SH-SY5Y (cell line): Measurements from ENCODE around the gene CHD6.

ENCODE experiments used
- GATA2 ChIP-seq: IDR thresholded peaks from 2 replicates; pipeline ENCODE4 v1.6.1; 2011; ENCODE audit warnings: mild to moderate bottlenecking, low read depth, low read length
- GATA3 ChIP-seq: IDR thresholded peaks from 2 replicates; pipeline ENCODE4 v1.6.1; 2011; ENCODE audit warnings: low read depth, mild to moderate bottlenecking, low read length, moderate library complexity

CHD6 gene

DNA sequence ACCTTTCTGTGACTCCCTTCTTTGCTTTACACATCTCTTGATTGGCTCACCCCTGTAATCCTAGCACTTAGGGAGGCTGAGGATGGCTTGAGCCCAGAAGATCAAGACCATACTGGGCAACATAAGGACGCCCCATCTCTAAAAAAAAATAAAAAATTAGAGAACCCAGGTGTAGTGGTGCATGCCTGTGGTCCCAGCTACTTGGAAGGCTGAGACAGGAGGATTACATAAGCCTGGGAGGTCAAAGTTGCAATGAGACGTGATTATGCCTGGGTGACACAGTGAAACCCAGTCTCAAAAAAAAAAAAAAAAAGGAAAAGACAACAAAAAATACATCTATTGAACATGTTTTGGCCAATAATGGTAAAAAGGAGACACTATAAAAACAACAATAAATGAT, 37.8 kb downstream of the CHD6 start:
- no peak for TF ChIP-seq GATA2
- no peak for TF ChIP-seq GATA3

DNA sequence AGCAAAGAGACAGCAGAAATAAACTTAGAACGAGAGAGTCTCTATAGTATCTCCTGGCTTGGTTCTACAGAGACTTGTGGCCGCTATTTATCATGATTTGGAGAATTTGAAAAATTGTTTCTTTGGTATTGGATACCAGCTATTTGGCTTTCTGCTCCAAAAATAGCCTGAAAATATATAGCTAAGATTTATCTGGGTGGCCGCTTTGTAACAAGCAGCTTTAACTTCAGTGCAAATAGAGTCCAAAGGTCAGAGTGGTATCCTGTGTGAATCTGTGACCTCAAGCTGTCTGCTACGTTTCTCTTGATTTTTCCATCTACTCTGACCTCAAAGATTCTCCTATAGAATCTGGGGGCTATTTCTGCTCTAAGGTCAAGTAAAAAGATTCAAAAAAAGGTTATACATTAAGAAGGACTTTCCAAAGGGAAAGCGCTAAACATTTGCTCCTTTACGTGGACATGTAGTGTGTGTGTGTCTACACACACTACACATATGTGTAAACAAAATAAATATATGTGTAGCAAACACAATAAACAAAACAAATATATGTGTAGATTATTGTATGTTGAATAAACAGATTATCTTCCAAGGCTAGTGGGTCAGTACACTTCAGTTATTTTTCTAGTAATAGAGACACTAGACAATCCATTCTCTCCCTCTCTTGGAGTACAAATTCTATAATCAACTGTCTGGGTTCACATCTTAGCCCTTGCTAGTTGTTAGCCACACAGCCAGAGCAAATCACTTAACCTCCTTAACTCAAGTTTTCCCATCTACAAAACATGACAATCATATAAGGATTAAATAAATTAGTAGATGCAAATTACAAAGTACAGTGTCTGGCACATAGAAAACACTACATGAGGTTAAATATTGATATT, 40.8 kb downstream of the CHD6 start:
- TF ChIP-seq GATA3 (no peak), GATA2 (no peak)

DNA sequence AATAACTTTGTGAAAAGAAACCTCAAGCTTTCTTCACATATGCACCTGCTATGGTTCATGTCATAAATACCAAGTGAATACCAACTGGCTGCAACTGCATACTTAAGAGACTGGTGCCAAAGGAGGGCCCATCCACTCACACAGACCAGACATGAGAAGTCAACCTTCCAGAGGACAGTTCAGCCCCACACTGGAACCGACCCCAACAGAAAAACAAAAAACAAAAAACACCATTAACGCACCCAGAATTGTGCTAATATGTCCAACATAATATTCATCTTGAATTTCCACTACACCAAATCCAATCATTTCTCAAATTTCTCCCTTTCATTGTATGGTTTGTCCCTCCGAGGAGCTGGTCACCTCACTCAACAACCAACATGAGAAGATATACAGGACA, 42.8 kb downstream of the CHD6 start:
- TF ChIP-seq GATA3 (no peak), GATA2 (no peak)

DNA sequence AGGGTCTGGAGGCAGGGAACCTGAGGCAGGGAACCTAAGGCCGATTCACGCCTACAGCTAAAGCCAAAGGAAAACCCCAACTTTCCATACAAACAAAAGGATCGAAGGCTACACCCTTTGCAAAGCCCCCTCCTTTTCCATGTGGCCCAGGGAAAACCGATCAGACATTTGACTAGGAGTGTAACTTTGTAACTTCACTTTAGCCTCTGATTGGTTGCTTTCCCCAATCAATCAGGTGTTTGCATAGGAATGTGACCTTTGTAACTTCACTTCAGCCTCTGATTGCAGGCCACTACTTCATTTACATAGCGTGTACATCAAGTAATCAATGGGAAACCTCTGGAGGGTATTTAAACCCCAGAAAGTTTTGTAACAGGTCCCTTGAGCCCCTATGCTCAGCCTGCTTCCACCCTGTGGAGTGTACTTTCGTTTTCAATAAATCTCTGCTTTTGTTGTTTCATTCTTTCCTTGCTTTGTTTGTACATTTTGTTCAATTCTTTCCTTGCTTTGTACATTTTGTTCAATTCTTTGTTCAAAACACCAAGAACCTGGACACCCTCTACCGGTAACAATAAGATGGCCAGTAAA, 43.3 kb downstream of the CHD6 start:
- TF ChIP-seq GATA3 (no peak), GATA2 (no peak)

DNA sequence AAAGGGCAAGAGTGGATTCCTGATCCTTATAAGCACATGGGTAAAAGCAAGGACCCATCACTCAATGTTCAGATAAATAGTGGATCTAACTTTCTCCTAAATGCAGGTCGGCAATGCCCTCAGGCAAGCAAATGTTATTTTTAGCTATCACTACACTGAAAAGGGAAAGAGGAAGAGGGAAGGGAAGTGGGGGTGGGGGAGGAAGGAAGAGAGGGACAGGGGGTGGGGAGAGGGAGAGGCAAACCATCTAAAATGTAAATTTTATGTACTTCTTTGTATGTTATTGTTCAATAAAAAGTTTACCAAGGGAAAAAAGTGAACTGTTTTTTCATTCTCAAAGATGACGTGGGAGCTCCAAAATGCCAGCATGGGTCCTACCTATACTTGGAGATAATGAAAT, 44.2 kb downstream of the CHD6 start:
- TF ChIP-seq GATA2 = no peak
- no peak for TF ChIP-seq GATA3

DNA sequence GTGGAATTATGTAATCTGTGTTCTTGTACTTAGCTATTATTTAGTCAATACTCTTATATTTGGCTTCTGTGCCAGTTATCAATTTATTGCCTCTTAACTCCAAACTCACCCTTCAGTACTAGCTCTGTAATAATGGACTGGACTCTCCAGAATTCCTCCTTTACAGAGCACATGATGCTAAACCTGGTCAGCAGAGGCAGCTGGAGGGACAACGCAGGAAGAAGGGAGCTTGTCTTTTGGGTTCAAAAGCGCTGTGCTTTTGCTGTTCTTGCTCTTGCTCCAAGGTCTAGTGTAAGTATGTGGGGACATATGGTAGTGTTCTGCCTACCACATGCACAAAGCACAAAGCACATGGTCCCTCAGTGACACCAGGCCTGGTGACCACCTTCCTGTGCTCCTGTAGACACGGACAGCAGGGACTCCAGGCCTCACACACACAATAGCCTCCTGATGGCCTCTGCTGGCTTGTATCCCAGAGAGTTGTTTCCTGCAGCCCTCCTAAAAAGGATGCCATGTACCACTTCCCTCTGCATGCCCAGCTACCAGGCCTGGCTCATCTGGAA, 46.1 kb downstream of the CHD6 start:
- TF ChIP-seq GATA2 = no peak
- no peak for TF ChIP-seq GATA3

DNA sequence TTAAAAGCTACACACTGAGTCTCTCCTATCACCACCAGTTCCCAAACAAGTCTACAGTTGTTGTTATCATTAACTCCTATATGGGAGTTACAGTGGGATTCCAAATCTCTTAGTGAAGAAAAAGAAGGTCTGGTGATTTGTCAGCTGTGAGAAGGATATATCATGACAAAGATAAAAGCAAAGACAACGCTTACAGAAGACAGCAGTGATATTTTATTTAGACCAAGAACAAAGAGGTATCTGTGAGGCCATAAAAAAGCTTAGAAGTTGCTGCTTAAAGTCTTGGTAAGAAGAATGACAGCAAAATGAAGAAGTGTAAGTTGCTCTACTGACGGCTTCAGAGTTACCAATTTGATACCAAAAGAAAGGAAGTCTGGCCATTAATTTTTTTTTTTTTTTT, 47.2 kb downstream of the CHD6 start:
- TF ChIP-seq GATA2 = no peak
- no peak for TF ChIP-seq GATA3

DNA sequence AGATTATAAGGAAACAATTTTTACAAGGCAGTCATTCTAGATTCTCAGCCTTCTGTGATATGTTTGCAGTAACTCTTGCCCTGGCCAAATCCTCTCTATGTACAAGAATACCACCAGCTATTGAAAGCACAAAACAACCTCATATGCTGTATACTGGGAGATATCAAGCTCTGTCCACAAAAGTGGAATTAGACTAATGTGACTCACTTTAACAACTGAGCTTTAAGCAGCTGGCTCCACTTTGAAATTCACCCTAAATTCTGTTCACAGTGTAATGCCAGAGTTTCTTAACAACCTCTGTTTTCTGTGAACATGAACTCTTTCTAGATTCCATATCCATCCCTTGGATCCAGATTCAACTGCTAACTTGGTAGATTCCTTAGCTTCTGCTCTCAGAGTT, 47.6 kb downstream of the CHD6 start:
- no peak for TF ChIP-seq GATA2
- no peak for TF ChIP-seq GATA3

DNA sequence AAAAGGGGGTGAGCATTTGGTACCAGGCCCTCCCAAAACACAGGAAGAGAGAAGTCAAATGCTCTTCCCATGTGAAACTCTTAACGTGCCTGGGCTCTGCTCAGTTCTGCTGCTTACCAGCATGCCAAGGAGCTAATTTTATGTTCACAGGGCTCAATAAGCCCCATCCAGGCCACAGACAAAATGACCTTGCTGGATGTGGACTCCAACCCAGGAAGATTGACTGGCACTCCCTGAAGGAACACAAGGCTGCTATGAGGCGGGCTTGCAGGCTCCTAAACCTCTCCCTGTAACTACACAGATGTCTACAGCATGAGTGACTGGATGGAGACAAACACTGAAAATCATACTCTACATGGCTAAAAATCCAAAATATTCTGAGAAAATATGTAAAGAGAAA, 50.6 kb downstream of the CHD6 start:
- TF ChIP-seq GATA3 (no peak), GATA2 (no peak)

DNA sequence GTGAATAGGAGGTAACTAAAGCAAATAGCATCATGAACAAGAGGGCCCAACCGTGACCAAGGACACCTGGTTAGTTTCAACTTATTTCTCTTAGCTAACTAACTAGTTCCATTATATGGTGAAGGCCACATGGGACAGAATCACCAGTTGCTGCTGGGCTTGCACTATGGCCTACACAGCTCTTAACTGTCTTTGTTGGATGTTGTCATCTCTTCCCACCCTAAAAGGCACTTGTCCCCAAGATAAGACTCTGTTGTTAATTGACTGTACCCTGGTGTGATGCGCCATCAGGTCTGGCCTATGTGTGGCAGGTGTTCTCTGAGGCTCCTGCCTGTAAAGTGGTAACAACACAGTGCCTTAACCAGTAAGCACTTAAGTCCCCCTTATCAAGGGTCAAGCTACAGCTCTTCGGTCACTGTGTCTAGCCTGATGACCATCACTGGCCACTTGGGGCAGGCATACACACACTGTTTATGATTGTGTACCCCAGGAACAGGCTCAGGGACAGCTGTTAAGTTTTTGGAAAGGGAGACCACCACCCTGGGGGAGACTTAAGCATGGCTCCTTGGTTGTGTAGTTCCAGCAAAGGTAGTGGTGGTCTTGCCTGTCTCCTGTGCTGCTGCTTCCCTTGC, 51.2 kb downstream of the CHD6 start:
- TF ChIP-seq GATA3 = no peak
- no peak for TF ChIP-seq GATA2

DNA sequence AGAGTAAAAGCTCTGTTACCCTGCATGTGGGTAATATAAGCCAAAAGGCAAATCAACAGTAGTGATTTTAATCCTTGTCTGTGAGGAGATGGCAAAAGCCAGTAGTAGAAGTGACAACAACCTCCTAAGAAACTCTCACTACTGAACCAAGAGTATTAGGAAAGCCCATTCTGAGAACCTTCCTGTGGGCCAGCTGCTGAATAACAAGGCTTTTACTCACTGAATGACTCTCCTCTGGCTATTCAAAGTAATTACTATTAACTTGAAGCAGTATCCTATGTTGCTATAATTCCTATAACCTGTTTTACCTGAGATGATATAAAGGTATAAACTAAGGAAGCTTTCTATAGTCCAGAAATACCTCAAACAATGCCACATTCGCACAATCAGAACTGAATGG, 55.1 kb downstream of the CHD6 start:
- no peak for TF ChIP-seq GATA2
- no peak for TF ChIP-seq GATA3

DNA sequence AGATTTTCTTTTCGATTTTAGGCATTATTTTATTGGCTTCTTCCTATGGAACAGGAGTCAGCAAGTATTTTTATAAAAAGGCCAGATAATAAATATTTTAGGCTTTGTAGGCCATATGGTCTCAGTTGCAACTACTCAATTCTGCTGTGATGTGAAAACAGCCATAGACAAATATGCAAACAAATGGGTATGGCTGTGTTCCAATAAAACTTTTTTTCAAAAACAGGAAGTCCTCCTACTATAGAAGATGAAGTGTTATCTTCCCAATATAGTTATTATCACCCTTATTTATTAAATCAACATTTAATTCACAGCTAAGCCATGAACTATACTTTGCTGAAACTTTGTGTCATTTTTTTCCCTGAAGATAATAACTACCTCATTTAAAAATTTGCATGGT, 57.2 kb downstream of the CHD6 start:
- no peak for TF ChIP-seq GATA3
- TF ChIP-seq GATA2 = no peak

DNA sequence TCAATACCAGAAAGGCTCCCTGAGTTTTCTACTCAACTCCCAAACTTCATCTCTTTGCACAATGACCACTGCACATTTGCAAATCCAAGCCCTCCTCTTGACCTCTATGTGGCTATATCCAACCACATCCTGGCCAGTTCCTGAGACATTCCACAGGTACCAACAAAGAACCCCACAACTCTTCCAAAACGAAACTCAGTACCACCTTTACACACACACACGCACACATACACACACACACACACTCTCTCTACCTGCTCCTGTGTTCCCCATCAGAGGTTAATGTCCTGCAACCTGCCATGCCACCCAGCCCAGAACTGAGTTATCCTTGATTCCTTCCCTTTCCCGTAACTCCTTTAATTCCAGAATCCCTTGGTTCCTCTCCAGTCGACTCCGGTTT, 58.5 kb downstream of the CHD6 start:
- no peak for TF ChIP-seq GATA3
- no peak for TF ChIP-seq GATA2

DNA sequence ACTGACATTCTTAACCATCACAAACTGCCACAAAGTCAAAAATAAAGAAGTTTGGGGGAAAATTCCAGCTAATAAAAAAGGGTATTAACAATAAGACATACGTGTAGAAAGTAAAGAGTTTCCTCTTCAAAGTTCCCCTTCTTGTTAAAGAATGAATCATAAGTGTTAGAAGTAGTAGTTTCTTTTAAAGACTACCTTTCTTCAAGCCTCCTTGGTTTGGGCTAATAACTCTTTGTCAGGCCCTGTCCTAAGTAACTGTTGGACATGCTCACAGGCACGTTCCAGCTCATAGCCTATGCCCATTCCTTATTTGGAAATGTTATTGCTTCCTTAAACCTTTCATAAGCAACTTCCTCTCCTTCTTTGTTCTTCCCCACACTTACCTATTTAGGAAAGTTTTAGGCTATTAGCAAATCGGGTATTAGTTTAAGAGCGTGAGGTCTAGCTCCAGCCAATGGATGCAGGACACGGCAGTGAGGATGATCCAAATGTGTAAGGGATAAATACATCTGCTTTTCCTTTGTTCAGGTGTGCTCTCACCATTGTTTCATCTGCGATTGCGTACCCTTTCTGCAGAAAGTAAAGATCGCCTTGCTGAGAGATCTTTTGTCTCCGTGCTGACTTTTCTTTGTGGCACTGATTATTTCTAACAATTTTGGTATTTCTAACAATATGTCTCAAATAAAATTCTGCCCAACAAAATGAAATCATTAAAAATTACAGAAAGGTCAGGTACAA, 64.9 kb downstream of the CHD6 start:
- TF ChIP-seq GATA3 (no peak), GATA2 (no peak)
